ENCODE data around the gene MCRIP2.
A peak's percentile ranks its signal among the peaks of the same experiment; 100 is the strongest.

The MCRIP2 gene

GRCh38 chr16:633336-634050 is 8.1 kb upstream of the MCRIP2 start:
- no peak for TF ChIP-seq CTCF (IDR thresholded peaks at IDR 0.05; ENCODE audit: borderline replicate concordance, insufficient read depth, low read depth, low read length)

GRCh38 chr16:634051-634670 is 7.5 kb upstream of the MCRIP2 start:
- no peak overlapping the region for H3K4me3 ChIP-seq (ENCODE audit: low read depth, low read length)
- no peak for TF ChIP-seq CTCF (IDR thresholded peaks at IDR 0.05; ENCODE audit: borderline replicate concordance, insufficient read depth, low read depth, low read length)

More at GRCh38 chr16:633336-634050, 8.1 kb upstream of the MCRIP2 start:
- no peak overlapping the region for H3K4me3 ChIP-seq (ENCODE audit: low read depth, low read length)

- H3K4me3 ChIP-seq (ENCODE audit: low read depth, low read length): peak overlapping the region; percentile 78
- TF ChIP-seq CTCF (IDR thresholded peaks at IDR 0.05; ENCODE audit: borderline replicate concordance, insufficient read depth, low read depth, low read length): no peak
Observed at GRCh38 chr16:634996-635395, 6.6 kb upstream of the MCRIP2 start.

GRCh38 chr16:635573-636205 is 5.9 kb upstream of the MCRIP2 start:
- no peak for TF ChIP-seq CTCF (IDR thresholded peaks at IDR 0.05; ENCODE audit: borderline replicate concordance, insufficient read depth, low read depth, low read length)
- peak overlapping the region; percentile 78 for H3K4me3 ChIP-seq (ENCODE audit: low read depth, low read length)

- H3K4me3 ChIP-seq (ENCODE audit: low read depth, low read length): peak within 1 kb of the TSS; percentile 78
- no peak for TF ChIP-seq CTCF (IDR thresholded peaks at IDR 0.05; ENCODE audit: borderline replicate concordance, insufficient read depth, low read depth, low read length)
Observed at GRCh38 chr16:636206-637080, 5.2 kb upstream of the MCRIP2 start, which contains the start of gene METTL26. Gene METTL26, minus strand, starts transcription at chr16:636305. Its CDS starts 15 bp downstream, at chr16:636290.

GRCh38 chr16:637081-638018 is 4.3 kb upstream of the MCRIP2 start:
- no peak for TF ChIP-seq CTCF (IDR thresholded peaks at IDR 0.05; ENCODE audit: borderline replicate concordance, insufficient read depth, low read depth, low read length)
- peak overlapping the region; percentile 78 for H3K4me3 ChIP-seq (ENCODE audit: low read depth, low read length)

Measured in GM12875 (cell line).